ENCODE data around the gene SHISAL1.

DNA sequence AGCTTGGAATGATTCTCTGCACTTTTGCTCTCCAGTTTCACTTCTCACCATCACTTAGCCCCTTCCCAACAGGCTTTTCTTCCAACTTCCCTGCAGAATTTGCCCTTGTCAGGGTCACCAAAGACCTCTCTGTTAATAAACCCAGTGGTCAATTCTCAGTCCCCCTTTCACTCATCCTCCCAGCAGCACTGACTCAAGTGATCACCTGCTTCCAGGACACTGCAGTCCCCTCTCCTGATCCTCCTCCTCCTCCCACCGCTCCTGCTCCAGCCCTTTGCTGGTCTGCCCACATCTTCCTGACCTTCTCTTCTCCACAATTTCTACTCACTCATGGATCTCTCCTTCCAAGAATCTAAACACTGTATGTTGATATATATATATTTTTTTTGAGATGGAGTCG lies 57.9 kb downstream of the SHISAL1 start:
- TF ChIP-seq, protein P1, sequence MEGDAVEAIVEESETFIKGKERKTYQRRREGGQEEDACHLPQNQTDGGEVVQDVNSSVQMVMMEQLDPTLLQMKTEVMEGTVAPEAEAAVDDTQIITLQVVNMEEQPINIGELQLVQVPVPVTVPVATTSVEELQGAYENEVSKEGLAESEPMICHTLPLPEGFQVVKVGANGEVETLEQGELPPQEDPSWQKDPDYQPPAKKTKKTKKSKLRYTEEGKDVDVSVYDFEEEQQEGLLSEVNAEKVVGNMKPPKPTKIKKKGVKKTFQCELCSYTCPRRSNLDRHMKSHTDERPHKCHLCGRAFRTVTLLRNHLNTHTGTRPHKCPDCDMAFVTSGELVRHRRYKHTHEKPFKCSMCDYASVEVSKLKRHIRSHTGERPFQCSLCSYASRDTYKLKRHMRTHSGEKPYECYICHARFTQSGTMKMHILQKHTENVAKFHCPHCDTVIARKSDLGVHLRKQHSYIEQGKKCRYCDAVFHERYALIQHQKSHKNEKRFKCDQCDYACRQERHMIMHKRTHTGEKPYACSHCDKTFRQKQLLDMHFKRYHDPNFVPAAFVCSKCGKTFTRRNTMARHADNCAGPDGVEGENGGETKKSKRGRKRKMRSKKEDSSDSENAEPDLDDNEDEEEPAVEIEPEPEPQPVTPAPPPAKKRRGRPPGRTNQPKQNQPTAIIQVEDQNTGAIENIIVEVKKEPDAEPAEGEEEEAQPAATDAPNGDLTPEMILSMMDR (IDR thresholded peaks at IDR 0.05) = no peak
- no peak for TF ChIP-seq POLR2A (IDR thresholded peaks at IDR 0.05)
